ENCODE data around the gene MPEG1.

GRCh38 chr11:59224351-59224928, 11.7 kb upstream of the MPEG1 start:
- TF ChIP-seq CENPT (CRISPR knock-in tag; IDR thresholded peaks at IDR 0.05; ENCODE audit: low read depth) (no peak), FOXP1 (IDR thresholded peaks at IDR 0.05) (no peak), FOXP1 (CRISPR knock-in tag; IDR thresholded peaks at IDR 0.05) (no peak), ATF6 (CRISPR knock-in tag; conservative IDR thresholded peaks at IDR 0.05) (no peak), MYPOP (CRISPR knock-in tag; IDR thresholded peaks at IDR 0.05) (no peak), EZH2 (conservative IDR thresholded peaks at IDR 0.05; ENCODE audit: low read depth, low read length) (no peak), HNF1A (IDR thresholded peaks at IDR 0.05; ENCODE audit: low read depth) (no peak), HNF1A (CRISPR knock-in tag; IDR thresholded peaks at IDR 0.05; ENCODE audit: borderline replicate concordance) (no peak), CTCF (CRISPR knock-in tag; IDR thresholded peaks at IDR 0.05) (no peak), USF2 (IDR thresholded peaks at IDR 0.05; ENCODE audit: low read depth, low read length) (no peak), USF2 (CRISPR knock-in tag; IDR thresholded peaks at IDR 0.05; ENCODE audit: borderline replicate concordance) (no peak), MYNN (CRISPR knock-in tag; IDR thresholded peaks at IDR 0.05; ENCODE audit: low read depth) (no peak), ZZZ3 (CRISPR knock-in tag; IDR thresholded peaks at IDR 0.05; ENCODE audit: borderline replicate concordance) (no peak), CBFB (CRISPR knock-in tag; IDR thresholded peaks at IDR 0.05) (no peak)

Data from HepG2 (cell line).